IPS-15b (cell line): ENCODE measurements around the gene SNX27.

Experiments
- H3K27me3 ChIP-seq: one replicate; pipeline ENCODE4 v1.6.1; 2013; ENCODE audit warnings: low read length; ENCODE audit not compliant: control insufficient read depth, insufficient read depth
- H3K36me3 ChIP-seq: one replicate; pipeline ENCODE4 v1.6.1; 2013; ENCODE audit warnings: low read length; ENCODE audit not compliant: control insufficient read depth, insufficient read depth
- H3K4me1 ChIP-seq: one replicate; pipeline ENCODE4 v1.6.1; 2013; ENCODE audit warnings: mild to moderate bottlenecking, low read length; ENCODE audit not compliant: control insufficient read depth, insufficient read depth
- H3K4me3 ChIP-seq: one replicate; pipeline ENCODE4 v1.5.1; 2013; ENCODE audit warnings: low read depth, low read length
- H3K9ac ChIP-seq: one replicate; pipeline ENCODE4 v1.6.1; 2013; ENCODE audit warnings: low read depth, mild to moderate bottlenecking, low read length
- H3K9me3 ChIP-seq: one replicate; pipeline ENCODE4 v1.6.1; 2013; ENCODE audit warnings: mild to moderate bottlenecking, low read length; ENCODE audit not compliant: control insufficient read depth, insufficient read depth

SNX27 gene

GRCh38 chr1:151689494-151689893 is 77.6 kb downstream of the SNX27 start:
- Histone ChIP-seq H3K9me3 (no peaks in the 10 kb centered on the region), H3K4me1 (no peaks in the 10 kb centered on the region), H3K27me3 (no peaks in the 10 kb centered on the region), H3K36me3 (peaks cover 4% of the 10 kb centered on the region), H3K4me3 (no peak overlapping the region), H3K9ac (no peak overlapping the region)

GRCh38 chr1:151692226-151692625 is 80.4 kb downstream of the SNX27 start:
- Histone ChIP-seq H3K4me3 (no peak overlapping the region), H3K27me3 (no peaks in the 10 kb centered on the region), H3K36me3 (peaks cover 4% of the 10 kb centered on the region), H3K9me3 (no peaks in the 10 kb centered on the region), H3K4me1 (no peaks in the 10 kb centered on the region), H3K9ac (no peak overlapping the region)

- no peaks in the 10 kb centered on the region for H3K4me1 ChIP-seq
- no peak overlapping the region for H3K4me3 ChIP-seq
- no peaks in the 10 kb centered on the region for H3K27me3 ChIP-seq
- no peak overlapping the region for H3K9ac ChIP-seq
- H3K9me3 ChIP-seq: no peaks in the 10 kb centered on the region
- peaks cover 4% of the 10 kb centered on the region for H3K36me3 ChIP-seq
Measured at GRCh38 chr1:151693057-151693651, 81.3 kb downstream of the SNX27 start.

GRCh38 chr1:151701515-151701914 is 89.7 kb downstream of the SNX27 start:
- no peak overlapping the region for H3K9ac ChIP-seq
- H3K9me3 ChIP-seq: no peaks in the 10 kb centered on the region
- peaks cover 9% of the 10 kb centered on the region for H3K36me3 ChIP-seq
- H3K27me3 ChIP-seq: no peaks in the 10 kb centered on the region
- no peaks in the 10 kb centered on the region for H3K4me1 ChIP-seq
- H3K4me3 ChIP-seq: no peak overlapping the region

GRCh38 chr1:151702936-151703335 is 91.1 kb downstream of the SNX27 start:
- Histone ChIP-seq H3K9ac (peak overlapping the region; percentile 24), H3K27me3 (no peaks in the 10 kb centered on the region), H3K9me3 (no peaks in the 10 kb centered on the region), H3K4me3 (no peak overlapping the region), H3K36me3 (peaks cover 9% of the 10 kb centered on the region), H3K4me1 (no peaks in the 10 kb centered on the region)

GRCh38 chr1:151703813-151704212 is 92.0 kb downstream of the SNX27 start:
- Histone ChIP-seq H3K4me3 (no peak overlapping the region), H3K4me1 (no peaks in the 10 kb centered on the region), H3K9me3 (no peaks in the 10 kb centered on the region), H3K36me3 (peaks cover 6% of the 10 kb centered on the region), H3K9ac (no peak overlapping the region), H3K27me3 (no peaks in the 10 kb centered on the region)

GRCh38 chr1:151704246-151704645 is 92.4 kb downstream of the SNX27 start:
- Histone ChIP-seq H3K9me3 (no peaks in the 10 kb centered on the region), H3K4me1 (no peaks in the 10 kb centered on the region), H3K36me3 (peaks cover 6% of the 10 kb centered on the region), H3K27me3 (no peaks in the 10 kb centered on the region), H3K9ac (no peak overlapping the region), H3K4me3 (no peak overlapping the region)

GRCh38 chr1:151705146-151705545 is 93.3 kb downstream of the SNX27 start:
- peaks cover 6% of the 10 kb centered on the region for H3K36me3 ChIP-seq
- H3K27me3 ChIP-seq: no peaks in the 10 kb centered on the region
- no peak overlapping the region for H3K4me3 ChIP-seq
- no peak overlapping the region for H3K9ac ChIP-seq
- H3K9me3 ChIP-seq: no peaks in the 10 kb centered on the region
- H3K4me1 ChIP-seq: no peaks in the 10 kb centered on the region

GRCh38 chr1:151705753-151706463 is 94.1 kb downstream of the SNX27 start:
- Histone ChIP-seq H3K4me1 (no peaks in the 10 kb centered on the region), H3K9ac (no peak overlapping the region), H3K4me3 (no peak overlapping the region), H3K36me3 (peaks cover 4% of the 10 kb centered on the region), H3K27me3 (no peaks in the 10 kb centered on the region), H3K9me3 (no peaks in the 10 kb centered on the region)

- Histone ChIP-seq H3K4me3 (no peak overlapping the region), H3K4me1 (no peaks in the 10 kb centered on the region), H3K9ac (no peak overlapping the region), H3K9me3 (no peaks in the 10 kb centered on the region), H3K36me3 (no peaks in the 10 kb centered on the region), H3K27me3 (no peaks in the 10 kb centered on the region)
Measured at GRCh38 chr1:151706464-151707415, 94.9 kb downstream of the SNX27 start.

- Histone ChIP-seq H3K9me3 (no peaks in the 10 kb centered on the region), H3K4me1 (no peaks in the 10 kb centered on the region), H3K4me3 (no peak overlapping the region), H3K36me3 (no peaks in the 10 kb centered on the region), H3K9ac (no peak overlapping the region), H3K27me3 (no peaks in the 10 kb centered on the region)
Measured at GRCh38 chr1:151707541-151708065, 95.8 kb downstream of the SNX27 start.
